T-helper 9 cell (primary cell): ENCODE results near the gene DUOX1.

Experiments used
- DNase-seq: peaks from one replicate; pipeline ENCODE4 v3.0.0-alpha.2; 2020

DUOX1 gene

DNA sequence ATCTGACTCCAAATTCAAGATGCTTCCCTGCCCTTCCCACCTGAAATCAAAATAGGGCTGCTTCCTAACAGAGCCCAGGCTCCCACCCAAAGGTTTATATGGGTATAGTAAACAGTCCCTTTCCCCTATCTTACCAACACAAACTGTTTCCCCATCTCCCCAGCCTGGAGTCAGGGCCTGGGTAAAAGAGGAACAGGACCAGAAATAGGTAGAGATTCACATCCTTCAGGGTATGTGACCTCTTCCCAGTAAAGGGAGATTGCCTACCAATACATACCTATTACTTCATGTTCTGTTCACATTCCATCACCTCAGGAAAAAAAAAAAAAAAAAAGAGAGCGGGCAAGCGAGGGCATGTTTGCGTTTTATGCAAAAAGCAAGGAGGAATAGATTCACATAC is 67.7 kb downstream of the DUOX1 start:
- DNase-seq = no peak

- DNase-seq = peak; percentile 83
These were observed 68.7 kb downstream of the DUOX1 start for GRCh38 chr15:45198337-45199135.

DNA sequence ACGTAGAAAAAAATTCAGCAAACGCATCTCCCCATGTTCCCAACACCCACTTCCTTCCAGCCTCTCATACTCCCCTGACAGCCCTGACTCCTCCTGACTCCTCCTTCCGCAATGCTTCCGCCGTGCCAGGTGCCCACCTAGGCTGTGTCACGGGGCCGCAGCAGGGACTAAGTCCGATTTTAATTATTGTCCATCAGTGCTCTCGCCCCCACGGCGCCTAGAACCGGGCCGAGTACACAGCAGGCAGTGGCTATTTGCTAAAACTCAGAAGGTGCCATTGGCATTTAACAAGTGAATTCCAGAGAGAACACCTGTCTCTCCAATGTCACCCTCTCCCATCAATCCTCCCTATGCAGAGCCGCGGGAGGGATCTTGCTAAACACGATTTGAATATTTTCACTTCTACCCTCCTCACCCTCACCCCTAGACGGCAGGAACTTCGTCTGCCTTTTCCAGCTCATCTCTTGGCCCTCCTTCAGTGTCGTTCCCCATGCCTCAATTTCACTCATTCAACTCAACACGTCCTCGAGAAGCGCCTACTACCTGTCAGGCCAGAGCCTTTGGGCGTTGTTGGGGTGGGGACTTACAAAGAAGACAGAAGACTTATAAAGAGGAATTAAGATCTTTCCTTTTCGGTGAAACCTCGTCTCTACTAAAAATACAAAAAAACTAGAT is 69.5 kb downstream of the DUOX1 start:
- peak; percentile 12 for DNase-seq

GRCh38 chr15:45200001-45200798 is 70.4 kb downstream of the DUOX1 start:
- DNase-seq = peak; percentile 94

GRCh38 chr15:45200799-45201556 is 71.2 kb downstream of the DUOX1 start:
- DNase-seq = peak; percentile 56

GRCh38 chr15:45201557-45201859 is 71.7 kb downstream of the DUOX1 start:
- DNase-seq = no peak

DNA sequence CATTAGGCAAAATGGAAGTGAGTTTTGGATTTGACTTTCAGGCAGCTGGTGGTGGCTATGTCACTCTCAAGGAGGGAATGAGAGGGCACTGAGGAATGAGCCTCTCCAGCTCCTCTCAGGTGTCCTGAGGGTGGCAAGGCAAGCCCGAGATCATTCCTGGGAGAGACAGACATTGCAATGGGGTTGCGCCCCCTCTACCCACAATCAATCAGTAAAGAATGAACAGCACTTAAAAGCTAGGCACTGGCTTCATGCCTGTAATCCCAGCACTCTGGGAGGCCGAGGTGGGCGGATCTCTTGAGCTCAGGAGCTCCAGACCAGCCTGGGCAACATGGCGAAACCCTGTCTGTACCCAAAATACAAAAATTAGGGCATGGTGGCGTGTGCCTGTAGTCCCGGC is 72.1 kb downstream of the DUOX1 start:
- DNase-seq = no peak

- DNase-seq = no peak
These were observed 73.4 kb downstream of the DUOX1 start for GRCh38 chr15:45203182-45203581.

DNA sequence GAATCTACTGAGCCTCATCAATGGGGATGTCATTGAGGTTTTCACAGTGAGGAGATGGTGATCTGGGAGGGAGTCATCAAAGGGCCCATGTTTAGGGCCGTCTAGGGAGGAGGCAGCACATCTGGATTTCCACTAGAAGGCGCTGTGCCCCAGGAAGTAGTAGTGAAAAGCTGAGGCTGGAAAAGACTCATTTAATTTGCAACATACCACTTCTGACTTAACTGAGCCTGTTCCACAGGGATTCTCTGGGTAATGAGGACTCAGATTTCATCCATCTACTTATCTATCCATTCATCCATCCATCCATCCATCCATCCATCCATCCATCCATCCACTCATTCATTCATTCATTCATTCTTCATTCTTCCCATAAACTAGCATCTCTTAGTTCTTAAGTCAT is 75.4 kb downstream of the DUOX1 start:
- DNase-seq = peak; percentile 42

DNA sequence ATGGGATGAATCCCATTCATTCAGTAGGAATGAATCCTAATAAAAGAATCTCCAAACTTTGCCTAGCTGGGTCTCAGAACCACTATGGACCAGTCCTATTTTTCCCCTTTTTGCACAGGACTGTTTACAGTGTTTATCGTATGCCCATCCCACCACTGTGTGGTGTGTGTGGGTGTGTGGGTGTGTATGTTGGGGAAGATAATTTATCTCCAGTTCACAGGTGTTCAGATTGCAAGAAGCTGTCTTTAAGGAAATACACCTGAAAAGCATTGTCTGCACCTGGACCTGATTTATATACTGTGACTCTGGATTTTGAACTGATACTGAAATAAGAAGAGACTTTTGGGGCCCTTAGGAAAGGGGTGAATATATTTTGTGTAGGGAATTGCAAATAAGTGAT is 82.7 kb downstream of the DUOX1 start:
- DNase-seq = no peak
